ENCODE measurements around the gene METTL2A. TPM values are rescaled to one million over a fixed set of nuclear protein-coding genes. Genes with fewer than 3 reads are reported as not detected.

METTL2A gene
- total RNA-seq = 14.9 and 18.6 TPM in 2 replicates

GRCh38 chr17:62423647-62424461 is at the start of gene METTL2A:
METTL2A (plus strand) TSS chr17:62423897; CDS start chr17:62423903, 6 bp downstream.

GRCh38 chr17:62380253-62380652 is 43.4 kb upstream of the METTL2A start, which contains the start of gene EFCAB3:
EFCAB3 (plus strand) TSS chr17:62380553; CDS start chr17:62382980, 2,427 bp downstream.

GRCh38 chr17:62478424-62478879 is 54.8 kb downstream of the METTL2A start, which contains the start of gene TLK2:
TLK2 (plus strand) TSS chr17:62478825; CDS start chr17:62481126, 2,301 bp downstream.

Other genes starting within 250 kb of the METTL2A start
- not detected in 2 replicates for gene EFCAB3, start 43.3 kb upstream of the METTL2A start, total RNA-seq
- gene TLK2, start 54.9 kb downstream of the METTL2A start, total RNA-seq = 29.5 and 30.4 TPM in 2 replicates
- gene MRC2, start 203.8 kb downstream of the METTL2A start, total RNA-seq = 228 and 335 TPM in 2 replicates